ENCODE measurements around the gene BOD1L2.

- TF ChIP-seq CTCF (IDR thresholded peaks at IDR 0.05) (no peak), POLR2A (IDR thresholded peaks at IDR 0.05) (no peak)
Measured at GRCh38 chr18:57198073-57198472, 51.2 kb downstream of the BOD1L2 start.

All from lower leg skin (tissue), 3 donors.